HepG2 (cell line): ENCODE results near the gene POU5F1. TPM values are rescaled to one million over a fixed set of nuclear protein-coding genes. Genes with fewer than 3 reads are reported as not detected.

Source experiments
- HES4 ChIP-seq: sonication (generic); formaldehyde crosslinking; IDR thresholded peaks from 2 replicates; pipeline ENCODE4 v1.9.0; 2021; ENCODE audit warnings: mild to moderate bottlenecking, missing genetic modification reagents, borderline replicate concordance
- NCOA2 ChIP-seq: sonication (generic); formaldehyde crosslinking; IDR thresholded peaks from 2 replicates; pipeline ENCODE4 v1.8.0; 2022; ENCODE audit warnings: inconsistent platforms
- ONECUT2 ChIP-seq: sonication (generic); formaldehyde crosslinking; IDR thresholded peaks from 2 replicates; pipeline ENCODE4 v1.4.0; 2020; ENCODE audit warnings: missing genetic modification reagents
- REPIN1 ChIP-seq: sonication (generic); formaldehyde crosslinking; IDR thresholded peaks from 2 replicates; pipeline ENCODE4 v1.8.0; 2022; ENCODE audit warnings: missing genetic modification reagents, low read depth, mild to moderate bottlenecking, borderline replicate concordance
- ZFP36 ChIP-seq: fragments of 150-350 bp; IDR thresholded peaks from 2 replicates; pipeline ENCODE4 v1.6.1; 2018; ENCODE audit warnings: borderline replicate concordance, low read length, low read depth; ENCODE audit not compliant: partially characterized antibody
- ZHX1 ChIP-seq: sonication (generic); formaldehyde crosslinking; IDR thresholded peaks from 2 replicates; pipeline ENCODE4 v1.8.1; 2022; ENCODE audit warnings: low read depth, mild to moderate bottlenecking, missing genetic modification reagents
- ZMYM4 ChIP-seq: sonication (generic); formaldehyde crosslinking; IDR thresholded peaks from 2 replicates; pipeline ENCODE4 v1.8.1; 2023; ENCODE audit warnings: mild to moderate bottlenecking, missing genetic modification reagents
- ZNF124 ChIP-seq: sonication (generic); formaldehyde crosslinking; IDR thresholded peaks from 2 replicates; pipeline ENCODE4 v1.4.0; 2020; ENCODE audit warnings: missing genetic modification reagents
- ZNF501 ChIP-seq: sonication (generic); formaldehyde crosslinking; IDR thresholded peaks from 2 replicates; pipeline ENCODE4 v1.5.1; 2020; ENCODE audit warnings: mild to moderate bottlenecking, moderate library complexity, missing genetic modification reagents
- ZNF737 ChIP-seq: sonication (generic); formaldehyde crosslinking; IDR thresholded peaks from 2 replicates; pipeline ENCODE4 v1.5.0; 2020; ENCODE audit warnings: missing genetic modification reagents, mild to moderate bottlenecking, borderline replicate concordance
- ZNF746 ChIP-seq: sonication (generic); formaldehyde crosslinking; IDR thresholded peaks from 2 replicates; pipeline ENCODE4 v1.8.0; 2022; ENCODE audit warnings: mild to moderate bottlenecking, missing genetic modification reagents
- ZNF788 ChIP-seq: sonication (generic); formaldehyde crosslinking; IDR thresholded peaks from 2 replicates; pipeline ENCODE4 v1.5.0; 2020; ENCODE audit warnings: mild to moderate bottlenecking, missing genetic modification reagents, borderline replicate concordance
- polyA plus RNA-seq, 8 experiments: library from polyadenylated mRNA; depleted of rRNA in 3 of 8; stranded (reverse) in 7 of 8; unstranded in 1 of 8; fragments of >200 nt; fragmentation: Illumina TruSeq in 4 of 8; extraction: Trizol in 4 of 8; gene quantifications; 2 replicates each; pipeline versions ENCODE4 v1.2.1 to v1.2.3, GENCODE V29; 2011 to 2016; ENCODE audit warnings: low read depth in 4 of 8, missing spikeins in 1 of 8, mixed read lengths in 1 of 8; ENCODE audit not compliant: insufficient read depth in 1 of 8
- total RNA-seq, 5 experiments: library from RNA; depleted of rRNA; stranded (reverse); fragments of >200 nt; fragmentation: Illumina TruSeq; extraction: Trizol; gene quantifications; 2 replicates each; pipeline ENCODE4 v1.2.3, GENCODE V29; 2016; ENCODE audit warnings: low read depth in 1 of 5
- TF ChIP-seq, protein P1 (sequence below): sonication (generic); formaldehyde crosslinking; IDR thresholded peaks from 2 replicates; pipeline ENCODE4 v1.4.0; 2020; ENCODE audit warnings: mild to moderate bottlenecking, missing genetic modification reagents, borderline replicate concordance
- TF ChIP-seq, protein P2 (sequence below): sonication (generic); formaldehyde crosslinking; IDR thresholded peaks from 2 replicates; pipeline ENCODE4 v1.5.1; 2020; ENCODE audit warnings: mild to moderate bottlenecking, missing genetic modification reagents
- TF ChIP-seq, protein P3 (sequence below): sonication (generic); formaldehyde crosslinking; IDR thresholded peaks from 2 replicates; pipeline ENCODE4 v1.4.0; 2020; ENCODE audit warnings: missing genetic modification reagents, borderline replicate concordance

Gene POU5F1
- total and polyA plus RNA-seq, 2 of the 13 experiments (the other 11 are each of a cell fraction or from before 2014, with no cell fraction given): 2.5 to 7.2 TPM

DNA sequence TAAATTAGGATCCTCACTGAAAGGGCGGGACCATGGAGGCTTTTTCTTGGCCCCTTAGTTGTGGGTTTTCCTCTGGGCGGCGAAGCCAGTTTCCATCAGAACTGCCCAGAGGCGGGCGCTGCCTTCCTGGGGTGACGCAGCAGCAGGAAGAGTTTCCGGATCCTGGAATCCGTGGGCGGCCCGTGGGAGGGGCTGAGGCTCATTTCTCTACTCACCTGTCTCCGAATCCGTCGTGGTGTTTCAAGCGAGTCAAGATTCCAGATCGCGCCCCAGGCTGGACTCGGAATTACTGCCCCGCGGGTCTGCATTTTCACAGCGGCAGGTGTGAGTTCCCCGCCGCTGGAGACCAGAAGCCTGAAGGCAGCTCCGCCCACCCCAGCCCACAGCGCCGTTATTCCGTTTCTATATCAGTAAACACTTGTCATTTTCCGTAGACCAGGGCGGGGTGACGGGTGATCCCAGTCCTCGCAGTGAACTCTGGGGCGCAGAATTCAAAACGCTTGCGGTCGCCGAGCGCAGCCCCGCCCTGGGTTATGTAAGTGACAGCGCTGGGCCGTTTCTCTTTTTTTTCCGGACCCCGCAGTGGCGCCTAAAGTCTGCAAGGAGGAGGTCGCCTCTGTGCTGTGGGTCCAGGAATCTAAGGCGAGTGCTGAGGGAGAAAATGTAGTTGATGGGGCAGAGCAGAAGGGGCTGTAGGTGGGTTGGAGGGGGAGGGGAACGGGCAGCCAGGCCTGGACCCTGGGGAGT is 27.2 kb upstream of the POU5F1 start (continued):
- TF ChIP-seq, protein P1, sequence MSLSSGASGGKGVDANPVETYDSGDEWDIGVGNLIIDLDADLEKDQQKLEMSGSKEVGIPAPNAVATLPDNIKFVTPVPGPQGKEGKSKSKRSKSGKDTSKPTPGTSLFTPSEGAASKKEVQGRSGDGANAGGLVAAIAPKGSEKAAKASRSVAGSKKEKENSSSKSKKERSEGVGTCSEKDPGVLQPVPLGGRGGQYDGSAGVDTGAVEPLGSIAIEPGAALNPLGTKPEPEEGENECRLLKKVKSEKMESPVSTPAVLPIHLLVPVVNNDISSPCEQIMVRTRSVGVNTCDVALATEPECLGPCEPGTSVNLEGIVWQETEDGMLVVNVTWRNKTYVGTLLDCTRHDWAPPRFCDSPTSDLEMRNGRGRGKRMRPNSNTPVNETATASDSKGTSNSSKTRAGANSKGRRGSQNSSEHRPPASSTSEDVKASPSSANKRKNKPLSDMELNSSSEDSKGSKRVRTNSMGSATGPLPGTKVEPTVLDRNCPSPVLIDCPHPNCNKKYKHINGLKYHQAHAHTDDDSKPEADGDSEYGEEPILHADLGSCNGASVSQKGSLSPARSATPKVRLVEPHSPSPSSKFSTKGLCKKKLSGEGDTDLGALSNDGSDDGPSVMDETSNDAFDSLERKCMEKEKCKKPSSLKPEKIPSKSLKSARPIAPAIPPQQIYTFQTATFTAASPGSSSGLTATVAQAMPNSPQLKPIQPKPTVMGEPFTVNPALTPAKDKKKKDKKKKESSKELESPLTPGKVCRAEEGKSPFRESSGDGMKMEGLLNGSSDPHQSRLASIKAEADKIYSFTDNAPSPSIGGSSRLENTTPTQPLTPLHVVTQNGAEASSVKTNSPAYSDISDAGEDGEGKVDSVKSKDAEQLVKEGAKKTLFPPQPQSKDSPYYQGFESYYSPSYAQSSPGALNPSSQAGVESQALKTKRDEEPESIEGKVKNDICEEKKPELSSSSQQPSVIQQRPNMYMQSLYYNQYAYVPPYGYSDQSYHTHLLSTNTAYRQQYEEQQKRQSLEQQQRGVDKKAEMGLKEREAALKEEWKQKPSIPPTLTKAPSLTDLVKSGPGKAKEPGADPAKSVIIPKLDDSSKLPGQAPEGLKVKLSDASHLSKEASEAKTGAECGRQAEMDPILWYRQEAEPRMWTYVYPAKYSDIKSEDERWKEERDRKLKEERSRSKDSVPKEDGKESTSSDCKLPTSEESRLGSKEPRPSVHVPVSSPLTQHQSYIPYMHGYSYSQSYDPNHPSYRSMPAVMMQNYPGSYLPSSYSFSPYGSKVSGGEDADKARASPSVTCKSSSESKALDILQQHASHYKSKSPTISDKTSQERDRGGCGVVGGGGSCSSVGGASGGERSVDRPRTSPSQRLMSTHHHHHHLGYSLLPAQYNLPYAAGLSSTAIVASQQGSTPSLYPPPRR: no peak
- no peak; the same call in 1 of the 2 replicates for TF ChIP-seq ZHX1 (CRISPR knock-in tag)
- peak; percentile 57; the same call in 1 of the 2 replicates for TF ChIP-seq NCOA2 (CRISPR knock-in tag)
- TF ChIP-seq, protein P2, sequence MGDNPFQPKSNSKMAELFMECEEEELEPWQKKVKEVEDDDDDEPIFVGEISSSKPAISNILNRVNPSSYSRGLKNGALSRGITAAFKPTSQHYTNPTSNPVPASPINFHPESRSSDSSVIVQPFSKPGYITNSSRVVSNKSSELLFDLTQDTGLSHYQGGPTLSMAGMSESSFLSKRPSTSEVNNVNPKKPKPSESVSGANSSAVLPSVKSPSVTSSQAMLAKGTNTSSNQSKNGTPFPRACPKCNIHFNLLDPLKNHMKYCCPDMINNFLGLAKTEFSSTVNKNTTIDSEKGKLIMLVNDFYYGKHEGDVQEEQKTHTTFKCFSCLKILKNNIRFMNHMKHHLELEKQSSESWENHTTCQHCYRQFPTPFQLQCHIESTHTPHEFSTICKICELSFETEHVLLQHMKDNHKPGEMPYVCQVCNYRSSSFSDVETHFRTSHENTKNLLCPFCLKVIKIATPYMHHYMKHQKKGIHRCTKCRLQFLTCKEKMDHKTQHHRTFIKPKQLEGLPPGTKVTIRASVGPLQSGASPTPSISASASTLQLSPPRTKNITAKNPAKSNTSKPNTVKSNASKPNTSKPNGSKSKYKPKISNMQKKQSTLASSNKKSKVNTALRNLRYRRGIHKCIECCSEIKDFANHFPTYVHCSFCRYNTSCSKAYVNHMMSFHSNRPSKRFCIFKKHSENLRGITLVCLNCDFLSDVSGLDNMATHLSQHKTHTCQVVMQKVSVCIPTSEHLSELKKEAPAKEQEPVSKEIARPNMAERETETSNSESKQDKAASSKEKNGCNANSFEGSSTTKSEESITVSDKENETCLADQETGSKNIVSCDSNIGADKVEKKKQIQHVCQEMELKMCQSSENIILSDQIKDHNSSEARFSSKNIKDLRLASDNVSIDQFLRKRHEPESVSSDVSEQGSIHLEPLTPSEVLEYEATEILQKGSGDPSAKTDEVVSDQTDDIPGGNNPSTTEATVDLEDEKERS: no peak
- no peak for TF ChIP-seq ZNF737 (CRISPR knock-in tag)
- 0 out of 2 replicates have a peak, but pooled peaks have one; percentile 37 for TF ChIP-seq ZMYM4 (CRISPR knock-in tag)
- no peak for TF ChIP-seq ZNF788 (CRISPR knock-in tag)
- TF ChIP-seq HES4: no peak
- TF ChIP-seq ONECUT2 (CRISPR knock-in tag): no peak
- no peak; the same call in 1 of the 2 replicates for TF ChIP-seq ZNF746 (CRISPR knock-in tag)
- TF ChIP-seq ZFP36: no peak
- TF ChIP-seq, protein P3, sequence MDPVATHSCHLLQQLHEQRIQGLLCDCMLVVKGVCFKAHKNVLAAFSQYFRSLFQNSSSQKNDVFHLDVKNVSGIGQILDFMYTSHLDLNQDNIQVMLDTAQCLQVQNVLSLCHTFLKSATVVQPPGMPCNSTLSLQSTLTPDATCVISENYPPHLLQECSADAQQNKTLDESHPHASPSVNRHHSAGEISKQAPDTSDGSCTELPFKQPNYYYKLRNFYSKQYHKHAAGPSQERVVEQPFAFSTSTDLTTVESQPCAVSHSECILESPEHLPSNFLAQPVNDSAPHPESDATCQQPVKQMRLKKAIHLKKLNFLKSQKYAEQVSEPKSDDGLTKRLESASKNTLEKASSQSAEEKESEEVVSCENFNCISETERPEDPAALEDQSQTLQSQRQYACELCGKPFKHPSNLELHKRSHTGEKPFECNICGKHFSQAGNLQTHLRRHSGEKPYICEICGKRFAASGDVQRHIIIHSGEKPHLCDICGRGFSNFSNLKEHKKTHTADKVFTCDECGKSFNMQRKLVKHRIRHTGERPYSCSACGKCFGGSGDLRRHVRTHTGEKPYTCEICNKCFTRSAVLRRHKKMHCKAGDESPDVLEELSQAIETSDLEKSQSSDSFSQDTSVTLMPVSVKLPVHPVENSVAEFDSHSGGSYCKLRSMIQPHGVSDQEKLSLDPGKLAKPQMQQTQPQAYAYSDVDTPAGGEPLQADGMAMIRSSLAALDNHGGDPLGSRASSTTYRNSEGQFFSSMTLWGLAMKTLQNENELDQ (CRISPR knock-in tag): no peak
- TF ChIP-seq ZNF124 (CRISPR knock-in tag): no peak; the same call in 1 of the 2 replicates
- TF ChIP-seq ZNF501 (CRISPR knock-in tag): peak; percentile 82
- no peak; the same call in 1 of the 2 replicates for TF ChIP-seq REPIN1
